Measurements from ENCODE around the gene CDC42.
A peak's percentile ranks its signal among the peaks of the same experiment; 100 is the strongest.

Gene CDC42

GRCh38 chr1:22132517-22133235, 80.2 kb downstream of the CDC42 start:
- no peak for DNase-seq

GRCh38 chr1:22133247-22133930, 80.9 kb downstream of the CDC42 start:
- DNase-seq = no peak

- no peak for DNase-seq
These were observed 81.4 kb downstream of the CDC42 start for GRCh38 chr1:22133931-22134324.

- no peak for DNase-seq
These were observed 84.7 kb downstream of the CDC42 start for GRCh38 chr1:22137004-22137720.

- DNase-seq = peak; percentile 51
These were observed 86.6 kb downstream of the CDC42 start for GRCh38 chr1:22139066-22139594.

- no peak for DNase-seq
These were observed 87.3 kb downstream of the CDC42 start for GRCh38 chr1:22139817-22140216.

Data from NCI-H2029 (cell line).